ENCODE data around the gene DCAF11. TPM values are rescaled to one million over a fixed set of nuclear protein-coding genes. Genes with fewer than 3 reads are reported as not detected.

Gene DCAF11
- total and polyA plus RNA-seq, 2 of the 8 experiments (the other 6 are each of a cell fraction or from before 2014, with no cell fraction given) = 60.4 to 63.6 TPM

DNA sequence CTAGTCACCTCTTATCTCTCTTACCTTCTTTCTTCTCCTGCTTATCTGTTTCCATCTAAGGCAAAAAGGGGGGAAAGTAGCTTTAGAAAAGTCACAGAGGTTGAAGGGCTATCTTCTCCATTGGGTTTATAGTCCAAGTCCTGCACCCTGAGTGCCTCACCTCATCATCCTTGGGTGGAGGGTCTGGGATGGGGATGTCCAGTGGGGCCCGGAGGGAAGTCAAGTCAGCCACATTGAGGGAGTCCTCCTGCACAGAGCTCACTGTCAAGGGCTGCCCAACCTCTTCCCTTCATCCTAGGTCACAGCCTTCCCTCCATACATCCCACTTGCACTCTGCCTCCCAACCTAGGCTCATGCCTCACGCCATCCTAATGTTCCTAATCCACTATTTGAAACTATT, 30.6 kb downstream of the DCAF11 start:
- H3K18ac ChIP-seq (ENCODE audit: extremely low read depth, low read length) = no peak overlapping the region
- H4K8ac ChIP-seq (ENCODE audit: extremely low read depth, insufficient read depth, low read length) = no peak overlapping the region
- H2BK20ac ChIP-seq (ENCODE audit: low read length) = no peak overlapping the region
- H4K20me1 ChIP-seq (replicated peaks in 1 of 2; ENCODE audit: control insufficient read depth in 1 of 2, insufficient read depth in 2 of 2, low read length in 2 of 2) = peaks cover 0 to 12% of the 10 kb centered on the region in 2 experiments
- H2BK12ac ChIP-seq (ENCODE audit: low read depth, low read length) = no peak overlapping the region
- H3K4ac ChIP-seq (replicated peaks; ENCODE audit: insufficient read length, low read depth, low read length) = no peak overlapping the region
- no peak overlapping the region for H3K14ac ChIP-seq (ENCODE audit: insufficient read length)
- 84% methylated on average over 2 of the region's 2 CpGs; no CpG with 5 or more reads in 1 of the 2 experiments for WGBS, 2 experiments (ENCODE audit: extremely low coverage in 1 of 2, insufficient coverage in 1 of 2, insufficient read length in 1 of 2, insufficient replicate concordance in 2 of 2, low coverage in 1 of 2, low lambda C conversion rate in 2 of 2, missing lambda C conversion rate in 1 of 2)
- POLR2A ChIA-PET (ENCODE audit: partially characterized antibody) = interaction anchor here (1.3 to 9.6 kb wide), 10 partner anchors 8 to 69 kb away, joined by 3 to 86 read pairs (median 6); partner anchors contain the start of genes CHMP4A, IRF9, PSME1 and REC8
- H3K4me3 ChIP-seq (ENCODE audit: extremely low read depth in 1 of 4, insufficient read depth in 2 of 4, low read depth in 3 of 4, low read length in 4 of 4) = peak overlapping the region in 1 of 4 experiments; percentile 98; a peak in 1 of 8 replicates
- peaks cover 6% of the 10 kb centered on the region; the same call in 1 of the 2 replicates for H3K79me1 ChIP-seq (ENCODE audit: low read depth, low read length)
- H2BK120ac ChIP-seq (replicated peaks; ENCODE audit: low read depth, low read length) = no peak overlapping the region
- H4K5ac ChIP-seq (ENCODE audit: insufficient read length, low read depth, low read length) = no peak overlapping the region
- peak overlapping the region in 1 of 2 experiments; percentile 83; a peak in 2 of 4 replicates for H3K4me2 ChIP-seq (ENCODE audit: insufficient read depth in 1 of 2, low read depth in 2 of 2, low read length in 2 of 2)
- H3K9ac ChIP-seq (replicated peaks in 1 of 4; ENCODE audit: extremely low read depth in 1 of 4, low read depth in 3 of 4, low read length in 3 of 4) = no peak overlapping the region
- H3K9me3 ChIP-seq (ENCODE audit: insufficient read depth in 2 of 2, low read depth in 1 of 2, low read length in 1 of 2) = no peaks in the 10 kb centered on the region
- H4K91ac ChIP-seq (replicated peaks; ENCODE audit: insufficient read length, low read length) = no peak overlapping the region
- TF ChIP-seq BRCA1 (IDR thresholded peaks at IDR 0.05; ENCODE audit: low read depth, low read length) (no peak), SIN3A (conservative IDR thresholded peaks at IDR 0.05 in 1 of 2, IDR thresholded peaks at IDR 0.05 in 1 of 2; ENCODE audit: low read depth in 1 of 2, low read length in 2 of 2) (no peak), ZNF274 (IDR thresholded peaks at IDR 0.05; ENCODE audit: borderline replicate concordance, extremely low read depth, low read length) (no peak), EZH2 (IDR thresholded peaks at IDR 0.05; ENCODE audit: low read depth, low read length, severe bottlenecking) (no peak), CREB1 (IDR thresholded peaks at IDR 0.05) (no peak), TCF12 (IDR thresholded peaks at IDR 0.05; ENCODE audit: low read depth, low read length) (no peak), FOSL1 (IDR thresholded peaks at IDR 0.05; ENCODE audit: insufficient read depth, low read depth, low read length) (no peak), SIRT6 (IDR thresholded peaks at IDR 0.05; ENCODE audit: low read length) (no peak), SRF (IDR thresholded peaks at IDR 0.05; ENCODE audit: low read depth, low read length) (no peak), POLR2A (IDR thresholded peaks at IDR 0.05; ENCODE audit: control extremely low read depth in 1 of 2, low read depth in 2 of 2, low read length in 2 of 2) (no peak)
- TF ChIP-seq, protein P1, sequence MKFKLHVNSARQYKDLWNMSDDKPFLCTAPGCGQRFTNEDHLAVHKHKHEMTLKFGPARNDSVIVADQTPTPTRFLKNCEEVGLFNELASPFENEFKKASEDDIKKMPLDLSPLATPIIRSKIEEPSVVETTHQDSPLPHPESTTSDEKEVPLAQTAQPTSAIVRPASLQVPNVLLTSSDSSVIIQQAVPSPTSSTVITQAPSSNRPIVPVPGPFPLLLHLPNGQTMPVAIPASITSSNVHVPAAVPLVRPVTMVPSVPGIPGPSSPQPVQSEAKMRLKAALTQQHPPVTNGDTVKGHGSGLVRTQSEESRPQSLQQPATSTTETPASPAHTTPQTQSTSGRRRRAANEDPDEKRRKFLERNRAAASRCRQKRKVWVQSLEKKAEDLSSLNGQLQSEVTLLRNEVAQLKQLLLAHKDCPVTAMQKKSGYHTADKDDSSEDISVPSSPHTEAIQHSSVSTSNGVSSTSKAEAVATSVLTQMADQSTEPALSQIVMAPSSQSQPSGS (IDR thresholded peaks at IDR 0.05; ENCODE audit: low read length) = no peak
- TF ChIP-seq, protein P2, sequence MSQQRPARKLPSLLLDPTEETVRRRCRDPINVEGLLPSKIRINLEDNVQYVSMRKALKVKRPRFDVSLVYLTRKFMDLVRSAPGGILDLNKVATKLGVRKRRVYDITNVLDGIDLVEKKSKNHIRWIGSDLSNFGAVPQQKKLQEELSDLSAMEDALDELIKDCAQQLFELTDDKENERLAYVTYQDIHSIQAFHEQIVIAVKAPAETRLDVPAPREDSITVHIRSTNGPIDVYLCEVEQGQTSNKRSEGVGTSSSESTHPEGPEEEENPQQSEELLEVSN (IDR thresholded peaks at IDR 0.05) = no peak
- CTCF ChIA-PET (ENCODE audit: partially characterized antibody) = interaction anchor here (0.8 to 3.0 kb wide), 4 partner anchors 8 to 87 kb away, joined by 3 to 9 read pairs (median 5); no protein-coding TSS in a partner anchor
- H3K27ac ChIP-seq (ENCODE audit: low read depth, low read length) = no peak overlapping the region
- FAIRE-seq (no peak), DNase-seq (ENCODE audit: low read depth in 1 of 2, low spot score in 2 of 2) (no peak)
- H2BK15ac ChIP-seq (ENCODE audit: low read length) = no peak overlapping the region
- H3K79me2 ChIP-seq (ENCODE audit: control insufficient read depth in 1 of 2, insufficient read depth in 2 of 2, low read length in 2 of 2) = peaks cover 0 to 28% of the 10 kb centered on the region in 2 experiments; a peak in 3 of 4 replicates
- no peak overlapping the region for H2AK5ac ChIP-seq (ENCODE audit: low read depth, low read length)
- no peak overlapping the region for H3K56ac ChIP-seq (replicated peaks; ENCODE audit: insufficient read length, low read depth, low read length)
- peaks cover 4 to 18% (median 12%) of the 10 kb centered on the region in 4 experiments; a peak in 7 of 8 replicates for H3K36me3 ChIP-seq (ENCODE audit: control insufficient read depth in 2 of 4, insufficient read depth in 4 of 4, low read length in 3 of 4)
- peaks cover 13% of the 10 kb centered on the region for H3K23me2 ChIP-seq (ENCODE audit: low read depth, low read length)
- H3K27me3 ChIP-seq (replicated peaks in 1 of 4; ENCODE audit: control insufficient read depth in 3 of 4, extremely low read depth in 1 of 4, insufficient read depth in 3 of 4, low read length in 3 of 4) = no peaks in the 10 kb centered on the region
- no peak overlapping the region for H2BK5ac ChIP-seq (ENCODE audit: low read depth, low read length)
- H2AFZ ChIP-seq (ENCODE audit: low read length) = no peak overlapping the region
- peaks cover 0 to 10% (median 8%) of the 10 kb centered on the region in 4 experiments; a peak in 5 of 7 replicates for H3K4me1 ChIP-seq (replicated peaks in 1 of 4; ENCODE audit: control insufficient read depth in 3 of 4, insufficient read depth in 4 of 4, low read length in 3 of 4)
- no peak overlapping the region for H3K23ac ChIP-seq (ENCODE audit: insufficient read length)

All from H1 (cell line).